Rectal smooth muscle tissue (tissue), 1 donor: ENCODE measurements around the gene HOGA1.
"Not testable (repeated sequence)": the region's sequence is repeated elsewhere in the genome, so short reads cannot be mapped to it uniquely, and the experiment has no call there.

Source experiments
- H3K27ac ChIP-seq: one replicate; pipeline ENCODE4 v1.7.0; 2013; ENCODE audit warnings: low read depth, low read length, inconsistent platforms
- H3K27me3 ChIP-seq: one replicate; pipeline ENCODE4 v1.7.0; 2013; ENCODE audit warnings: low read length; ENCODE audit not compliant: control insufficient read depth, insufficient read depth
- H3K36me3 ChIP-seq: one replicate; pipeline ENCODE4 v1.7.0; 2013; ENCODE audit warnings: low read length; ENCODE audit not compliant: control insufficient read depth, insufficient read depth
- H3K4me1 ChIP-seq: one replicate; pipeline ENCODE4 v1.7.0; 2013; ENCODE audit warnings: low read length; ENCODE audit not compliant: control insufficient read depth, insufficient read depth
- H3K4me3 ChIP-seq: one replicate; pipeline ENCODE4 v1.7.0; 2013; ENCODE audit warnings: low read length
- H3K9ac ChIP-seq: one replicate; pipeline ENCODE4 v1.7.0; 2013; ENCODE audit warnings: low read length

The HOGA1 gene

GRCh38 chr10:97612386-97612785 lies 28.2 kb downstream of the HOGA1 start:
- H3K36me3 ChIP-seq: peaks cover 2% of the 10 kb centered on the region
- H3K27ac ChIP-seq: no peak overlapping the region
- peaks cover 2% of the 10 kb centered on the region for H3K4me1 ChIP-seq
- H3K27me3 ChIP-seq: no peaks in the 10 kb centered on the region
- no peak overlapping the region for H3K9ac ChIP-seq
- H3K4me3 ChIP-seq: no peak overlapping the region

DNA sequence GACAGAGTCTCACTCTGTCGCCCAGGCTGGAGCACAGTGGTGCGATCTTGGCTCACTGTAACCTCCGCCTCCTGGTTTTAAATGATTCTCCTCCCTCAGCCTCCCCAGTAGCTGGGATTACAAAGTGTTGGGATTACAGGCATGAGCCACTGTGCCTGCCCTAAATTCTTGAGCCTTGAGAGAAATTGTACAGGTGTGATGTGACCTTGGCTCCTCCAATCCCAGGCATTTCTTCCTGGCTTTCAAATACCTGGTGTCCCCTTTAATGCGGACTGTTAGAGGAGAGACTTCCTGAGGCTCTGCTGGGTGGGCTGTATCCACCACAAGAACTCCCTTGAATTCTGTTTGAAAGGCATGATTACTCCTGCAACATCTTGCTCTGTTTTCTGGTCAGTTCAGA lies 34.1 kb downstream of the HOGA1 start:
- H3K9ac ChIP-seq: no peak overlapping the region
- H3K27ac ChIP-seq: no peak overlapping the region
- peaks cover 2% of the 10 kb centered on the region for H3K36me3 ChIP-seq
- no peaks in the 10 kb centered on the region for H3K4me1 ChIP-seq
- no peak overlapping the region for H3K4me3 ChIP-seq
- no peaks in the 10 kb centered on the region for H3K27me3 ChIP-seq

DNA sequence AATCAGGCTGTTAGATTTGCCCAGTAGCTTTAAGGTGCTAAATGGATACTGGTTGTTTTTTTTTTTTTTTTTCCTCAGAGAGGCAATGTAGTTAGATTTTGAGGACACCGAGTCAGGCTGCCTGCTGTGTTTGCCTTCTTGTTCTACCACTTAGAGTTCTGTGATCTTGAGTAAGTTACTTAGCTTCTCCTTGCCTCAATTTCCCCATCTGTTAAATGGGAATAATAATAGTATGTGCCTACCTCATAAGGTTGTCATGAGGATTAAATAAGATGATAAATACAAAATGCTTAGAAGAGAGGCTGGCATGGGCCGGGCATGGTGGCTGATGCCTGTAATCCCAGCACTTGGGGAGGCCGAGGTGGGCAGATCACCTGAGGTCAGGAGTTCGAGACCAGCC lies 34.5 kb downstream of the HOGA1 start:
- peaks cover 2% of the 10 kb centered on the region for H3K36me3 ChIP-seq
- H3K9ac ChIP-seq: no peak overlapping the region
- no peaks in the 10 kb centered on the region for H3K27me3 ChIP-seq
- H3K27ac ChIP-seq: no peak overlapping the region
- H3K4me1 ChIP-seq: no peaks in the 10 kb centered on the region
- no peak overlapping the region for H3K4me3 ChIP-seq

DNA sequence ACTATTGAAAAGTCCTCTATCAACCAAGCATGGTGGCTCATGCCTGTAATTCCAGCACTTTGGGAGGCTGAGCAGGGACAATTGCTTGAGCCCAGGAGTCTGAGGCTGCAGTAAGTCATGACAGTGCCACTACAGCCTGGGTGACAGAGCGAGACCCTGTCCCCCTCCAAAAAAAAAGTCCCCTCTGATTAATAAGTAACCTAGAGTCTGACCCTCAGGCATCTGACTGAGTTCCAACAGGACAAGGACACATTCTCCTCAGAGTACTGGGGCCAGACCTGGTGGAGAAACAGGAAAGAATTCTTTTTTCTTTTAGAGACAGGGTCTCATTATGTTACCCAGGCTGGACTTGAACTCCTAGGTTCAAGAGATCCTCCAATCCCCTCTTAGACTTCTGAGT lies 39.1 kb downstream of the HOGA1 start:
- Histone ChIP-seq H3K4me1 (no peaks in the 10 kb centered on the region), H3K27ac (no peak overlapping the region), H3K27me3 (no peaks in the 10 kb centered on the region), H3K36me3 (no peaks in the 10 kb centered on the region), H3K4me3 (no peak overlapping the region), H3K9ac (no peak overlapping the region)

GRCh38 chr10:97627731-97628130 lies 43.5 kb downstream of the HOGA1 start:
- H3K27me3 ChIP-seq: no peaks in the 10 kb centered on the region
- no peaks in the 10 kb centered on the region for H3K4me1 ChIP-seq
- H3K36me3 ChIP-seq: no peaks in the 10 kb centered on the region
- no peak overlapping the region for H3K9ac ChIP-seq
- no peak overlapping the region for H3K4me3 ChIP-seq
- H3K27ac ChIP-seq: no peak overlapping the region

- H3K4me1 ChIP-seq: no peaks in the 10 kb centered on the region
- no peaks in the 10 kb centered on the region for H3K27me3 ChIP-seq
- no peaks in the 10 kb centered on the region for H3K36me3 ChIP-seq
- no peak overlapping the region for H3K9ac ChIP-seq
- H3K4me3 ChIP-seq: no peak overlapping the region
- no peak overlapping the region for H3K27ac ChIP-seq
Observed at GRCh38 chr10:97628228-97628627, 44.0 kb downstream of the HOGA1 start.

GRCh38 chr10:97629289-97629688 lies 45.1 kb downstream of the HOGA1 start:
- Histone ChIP-seq H3K9ac (no peak overlapping the region), H3K27me3 (no peaks in the 10 kb centered on the region), H3K4me1 (no peaks in the 10 kb centered on the region), H3K27ac (no peak overlapping the region), H3K36me3 (no peaks in the 10 kb centered on the region), H3K4me3 (no peak overlapping the region)

GRCh38 chr10:97631098-97631497 lies 46.9 kb downstream of the HOGA1 start:
- H3K27me3 ChIP-seq: no peaks in the 10 kb centered on the region
- no peak overlapping the region for H3K9ac ChIP-seq
- H3K4me1 ChIP-seq: no peaks in the 10 kb centered on the region
- H3K36me3 ChIP-seq: no peaks in the 10 kb centered on the region
- no peak overlapping the region for H3K27ac ChIP-seq
- H3K4me3 ChIP-seq: no peak overlapping the region

- Histone ChIP-seq H3K4me3 (peak within 1 kb of the TSS; percentile 88), H3K27ac (peak within 1 kb of the TSS; percentile 62), H3K4me1 (no peaks in the 10 kb centered on the region), H3K27me3 (no peaks in the 10 kb centered on the region), H3K9ac (peak within 1 kb of the TSS; percentile 52), H3K36me3 (no peaks in the 10 kb centered on the region)
Observed at GRCh38 chr10:97632949-97633884, 49.0 kb downstream of the HOGA1 start, which contains the start of gene MORN4. MORN4 (minus strand) TSS chr10:97633500; CDS start chr10:97619653, 13,847 bp downstream.

GRCh38 chr10:97633921-97634320 lies 49.7 kb downstream of the HOGA1 start:
- peak overlapping the region; percentile 88 for H3K4me3 ChIP-seq
- H3K27me3 ChIP-seq: no peaks in the 10 kb centered on the region
- H3K4me1 ChIP-seq: no peaks in the 10 kb centered on the region
- H3K36me3 ChIP-seq: no peaks in the 10 kb centered on the region
- peak overlapping the region; percentile 62 for H3K27ac ChIP-seq
- no peak overlapping the region for H3K9ac ChIP-seq

- Histone ChIP-seq H3K27ac (no peak overlapping the region), H3K4me1 (no peaks in the 10 kb centered on the region), H3K4me3 (no peak overlapping the region), H3K9ac (no peak overlapping the region), H3K27me3 (no peaks in the 10 kb centered on the region), H3K36me3 (no peaks in the 10 kb centered on the region)
Observed at GRCh38 chr10:97635577-97635976, 51.4 kb downstream of the HOGA1 start.

DNA sequence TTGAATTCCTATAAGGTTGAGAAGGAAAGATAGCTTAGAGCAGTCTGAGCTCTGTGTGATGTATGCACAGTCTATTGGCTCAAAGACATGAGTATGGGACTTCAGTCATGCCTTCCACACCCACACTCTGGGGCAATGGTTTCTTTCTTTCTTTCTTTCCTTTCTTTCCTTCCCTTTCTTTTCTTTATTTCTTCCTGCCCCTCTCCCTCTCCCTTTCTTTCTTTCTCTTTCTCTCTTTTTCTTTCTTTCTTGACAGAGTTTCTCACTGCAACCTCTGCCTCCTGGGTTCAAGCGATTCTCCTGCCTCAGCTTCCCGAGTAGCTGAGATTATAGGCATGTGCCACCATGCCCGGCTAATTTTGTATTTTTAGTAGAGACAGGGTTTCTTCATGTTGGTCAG lies 54.9 kb downstream of the HOGA1 start:
- not testable (repeated sequence) for H3K27me3 ChIP-seq, H3K4me3 ChIP-seq, H3K9ac ChIP-seq, H3K36me3 ChIP-seq, H3K4me1 ChIP-seq, H3K27ac ChIP-seq
